ENCODE results near the gene BANP. TPM values are rescaled to one million over a fixed set of nuclear protein-coding genes. Genes with fewer than 3 reads are reported as not detected.
A peak's percentile ranks its signal among the peaks of the same experiment; 100 is the strongest.
"Not testable (repeated sequence)": the region's sequence is repeated elsewhere in the genome, so short reads cannot be mapped to it uniquely, and the experiment has no call there.

BANP gene
- total RNA-seq, 6 experiments from 2014 or later = 15.6 to 19.0 (median 16.2) TPM

GRCh38 chr16:88013091-88013609 is 61.9 kb downstream of the BANP start:
- H3K4me1 Mint-ChIP-seq (ENCODE audit: low read depth) = peaks cover 15% of the 10 kb centered on the region; the same call in 1 of the 2 replicates
- no peaks in the 10 kb centered on the region for H3K9me3 Mint-ChIP-seq
- H3K27ac Mint-ChIP-seq = 0 out of 2 replicates have a peak overlapping the region, but pooled peaks have one; percentile 64
- no peak overlapping the region for H3K4me3 Mint-ChIP-seq
- no peak for TF ChIP-seq CTCF (IDR thresholded peaks at IDR 0.05)
- peaks cover 7% of the 10 kb centered on the region for H3K27me3 Mint-ChIP-seq (ENCODE audit: insufficient read depth)
- H3K36me3 Mint-ChIP-seq (ENCODE audit: low read depth) = peaks cover 24% of the 10 kb centered on the region
- no peak for DNase-seq

GRCh38 chr16:88013766-88014251 is 62.6 kb downstream of the BANP start:
- peaks cover 7% of the 10 kb centered on the region for H3K27me3 Mint-ChIP-seq (ENCODE audit: insufficient read depth)
- TF ChIP-seq CTCF (IDR thresholded peaks at IDR 0.05) = no peak
- peaks cover 23% of the 10 kb centered on the region for H3K36me3 Mint-ChIP-seq (ENCODE audit: low read depth)
- no peaks in the 10 kb centered on the region for H3K9me3 Mint-ChIP-seq
- DNase-seq = no peak
- H3K4me3 Mint-ChIP-seq = no peak overlapping the region
- H3K4me1 Mint-ChIP-seq (ENCODE audit: low read depth) = peaks cover 15% of the 10 kb centered on the region; the same call in 1 of the 2 replicates
- H3K27ac Mint-ChIP-seq = peak overlapping the region; percentile 64

- H3K4me3 Mint-ChIP-seq = no peak overlapping the region
- no peak for DNase-seq
- peaks cover 7% of the 10 kb centered on the region for H3K27me3 Mint-ChIP-seq (ENCODE audit: insufficient read depth)
Measured at GRCh38 chr16:88014252-88014781, 63.1 kb downstream of the BANP start.

GRCh38 chr16:88014954-88015805 is 63.9 kb downstream of the BANP start:
- no peak for TF ChIP-seq CTCF (IDR thresholded peaks at IDR 0.05)
- Mint-ChIP-seq H3K4me1 (ENCODE audit: low read depth) (peaks cover 15% of the 10 kb centered on the region; the same call in 1 of the 2 replicates), H3K27me3 (ENCODE audit: insufficient read depth) (peaks cover 7% of the 10 kb centered on the region), H3K9me3 (no peaks in the 10 kb centered on the region), H3K4me3 (no peak overlapping the region), H3K36me3 (ENCODE audit: low read depth) (peaks cover 9% of the 10 kb centered on the region), H3K27ac (no peak overlapping the region)
- DNase-seq = no peak

More at GRCh38 chr16:88014252-88014781, 63.1 kb downstream of the BANP start:
- Mint-ChIP-seq H3K4me1 (ENCODE audit: low read depth) (peaks cover 15% of the 10 kb centered on the region; the same call in 1 of the 2 replicates), H3K9me3 (no peaks in the 10 kb centered on the region), H3K27ac (peak overlapping the region; percentile 64), H3K36me3 (ENCODE audit: low read depth) (peaks cover 18% of the 10 kb centered on the region)
- no peak for TF ChIP-seq CTCF (IDR thresholded peaks at IDR 0.05)

- Mint-ChIP-seq H3K9me3 (no peaks in the 10 kb centered on the region), H3K27ac (no peak overlapping the region), H3K4me1 (ENCODE audit: low read depth) (peaks cover 15% of the 10 kb centered on the region; the same call in 1 of the 2 replicates), H3K4me3 (no peak overlapping the region), H3K36me3 (ENCODE audit: low read depth) (peaks cover 7% of the 10 kb centered on the region), H3K27me3 (ENCODE audit: insufficient read depth) (peaks cover 7% of the 10 kb centered on the region)
- no peak for TF ChIP-seq CTCF (IDR thresholded peaks at IDR 0.05)
- DNase-seq = no peak
Measured at GRCh38 chr16:88015806-88016140, 64.5 kb downstream of the BANP start.

GRCh38 chr16:88016386-88016785 is 65.2 kb downstream of the BANP start:
- H3K4me1 Mint-ChIP-seq (ENCODE audit: low read depth) = peaks cover 15% of the 10 kb centered on the region; the same call in 1 of the 2 replicates
- not testable (repeated sequence) for H3K4me3 Mint-ChIP-seq; H3K36me3 Mint-ChIP-seq (ENCODE audit: low read depth); H3K27me3 Mint-ChIP-seq (ENCODE audit: insufficient read depth); H3K9me3 Mint-ChIP-seq; H3K27ac Mint-ChIP-seq; DNase-seq
